K562 (cell line): ENCODE results near the gene PRXL2A. TPM values are rescaled to one million over a fixed set of nuclear protein-coding genes. Genes with fewer than 3 reads are reported as not detected.

Experiments
- ATAC-seq: fragments of 200-7000 bp; cut with Tn5 transposase; 3 replicates; pipeline ENCODE4 v1.9.1; 2020; ENCODE audit warnings: moderate library complexity
- BruUV-seq: library from RNA; stranded (reverse); fragments of 400-500 nt; replicated peaks from 2 replicates; lab custom pipeline; 2021; lab: Mats Ljungman, UMichigan
- CTCF ChIA-PET: fragments of 300-600 bp; formaldehyde crosslinking; extraction: SDS; loops from one replicate; lab custom pipeline; 2021; ENCODE audit warnings: low intra/inter-chr PET ratio; lab: Yijun Ruan, JAX
- POLR2A ChIA-PET: fragments of 300-600, 350-650 bp; sonication (Branson Sonifier 250); formaldehyde crosslinking; extraction: SDS; loops from one replicate; lab custom pipeline; 2021; ENCODE audit warnings: antibody characterized with exemption, inconsistent platforms; lab: Yijun Ruan, JAX
- DNase-seq, 4 experiments: peaks; one replicate each; pipeline versions ENCODE4 v3.0.0 to v3.0.0-alpha.2; 2011 to 2018; ENCODE audit warnings: low spot score in 3 of 4, mixed read lengths in 3 of 4; ENCODE audit errors: extremely low read depth in 1 of 4
- FAIRE-seq: peaks from 2 replicates; lab custom pipeline; 2011; peaks lifted over from hg19 to GRCh38; lab: Jason Lieb, UNC
- H2AFZ ChIP-seq: 2 replicates; pipeline ENCODE4 v1.6.0; 2011; ENCODE audit warnings: low read depth, low read length, control low read depth, inconsistent platforms
- H3K27ac ChIP-seq: fragments of 200-600 bp; 3 replicates; pipeline ENCODE4 v1.8.0; 2011; ENCODE audit warnings: low read depth, mild to moderate bottlenecking, control low read depth, inconsistent platforms, low read length, moderate library complexity, mixed read lengths; ENCODE audit errors: extremely low read depth
- H3K27me3 ChIP-seq, 2 experiments: fragments of 300-600 bp in 1 of 2; 2 replicates in 1 of 2; 3 replicates in 1 of 2; pipeline versions ENCODE4 v1.6.0 to v1.8.0; 2011; ENCODE audit warnings: inconsistent platforms in 2 of 2, low read length in 2 of 2, mild to moderate bottlenecking in 1 of 2, mixed read lengths in 1 of 2, moderate library complexity in 1 of 2; ENCODE audit not compliant: control insufficient read depth in 2 of 2, insufficient read depth in 2 of 2
- H3K36me3 ChIP-seq: fragments of 300-600 bp; 3 replicates; pipeline ENCODE4 v1.8.0; 2011; ENCODE audit warnings: mild to moderate bottlenecking, low read length, inconsistent platforms; ENCODE audit not compliant: control insufficient read depth, insufficient read depth
- H3K4me1 ChIP-seq, 2 experiments: fragments of 200-600 bp in 1 of 2; replicated peaks in 1 of 2; 2 replicates in 1 of 2; 3 replicates in 1 of 2; pipeline versions ENCODE4 v1.5.1 to v1.8.0; 2011; ENCODE audit warnings: inconsistent platforms in 2 of 2, low read length in 2 of 2, mild to moderate bottlenecking in 1 of 2, mixed read lengths in 1 of 2, moderate library complexity in 1 of 2; ENCODE audit not compliant: control insufficient read depth in 2 of 2, insufficient read depth in 2 of 2
- H3K4me2 ChIP-seq: 2 replicates; pipeline ENCODE4 v1.6.1; 2011; ENCODE audit warnings: low read length, control low read depth, inconsistent platforms, mixed read lengths; ENCODE audit not compliant: insufficient read depth
- H3K4me3 ChIP-seq: fragments of 200-600 bp; sonication (generic), shearing (Covaris generic); 2 replicates; pipeline ENCODE4 v1.5.1; 2016; ENCODE audit warnings: control low read depth, inconsistent platforms
- H3K79me2 ChIP-seq: fragments of 200-600 bp; 3 replicates; pipeline ENCODE4 v1.8.0; 2011; ENCODE audit warnings: low read length, inconsistent platforms; ENCODE audit not compliant: control insufficient read depth, insufficient read depth
- H3K9ac ChIP-seq, 2 experiments: 2 replicates each; pipeline versions ENCODE4 v1.6.0 to v1.6.1; 2011; ENCODE audit warnings: low read depth in 2 of 2, low read length in 2 of 2, control low read depth in 1 of 2, inconsistent platforms in 1 of 2, mild to moderate bottlenecking in 1 of 2, mixed read lengths in 1 of 2; ENCODE audit not compliant: insufficient read depth in 1 of 2
- H3K9me1 ChIP-seq: one replicate; pipeline ENCODE4 v1.6.0; 2011; ENCODE audit warnings: inconsistent platforms, mild to moderate bottlenecking, low read length, moderate library complexity; ENCODE audit not compliant: control insufficient read depth, insufficient read depth
- H3K9me3 ChIP-seq: replicated peaks from 2 replicates; pipeline ENCODE4 v1.5.1; 2011; ENCODE audit warnings: low read depth, low read length, inconsistent platforms; ENCODE audit not compliant: control insufficient read depth, insufficient read depth
- H4K20me1 ChIP-seq: replicated peaks from 2 replicates; pipeline ENCODE4 v1.6.1; 2011; ENCODE audit warnings: low read length, inconsistent platforms, mixed read lengths; ENCODE audit not compliant: control insufficient read depth, insufficient read depth
- DPF2 ChIP-seq: fragments of 450-650 bp; IDR thresholded peaks from 2 replicates; pipeline ENCODE4 v1.6.1; 2016
- FOXJ3 ChIP-seq: sonication (generic); formaldehyde crosslinking; IDR thresholded peaks from 2 replicates; pipeline ENCODE4 v1.4.0; 2020; ENCODE audit warnings: mild to moderate bottlenecking, missing genetic modification reagents
- KDM1A ChIP-seq, 2 experiments: fragments of 450-650 bp; IDR thresholded peaks; 2 replicates each; pipeline ENCODE4 v1.6.1; 2016; ENCODE audit warnings: mild to moderate bottlenecking in 2 of 2
- LARP7 ChIP-seq: fragments of 450-650 bp; IDR thresholded peaks from 2 replicates; pipeline ENCODE4 v1.6.1; 2016
- NCOA6 ChIP-seq: fragments of 450-650 bp; IDR thresholded peaks from 2 replicates; pipeline ENCODE4 v1.6.1; 2017; ENCODE audit warnings: mild to moderate bottlenecking
- OTX1 ChIP-seq: fragments of 450-650 bp; formaldehyde crosslinking; IDR thresholded peaks from 2 replicates; pipeline ENCODE4 v1.4.0; 2022; ENCODE audit warnings: mild to moderate bottlenecking
- PTBP1 ChIP-seq: fragments of 200-400 bp; formaldehyde crosslinking; IDR thresholded peaks from 2 replicates; pipeline ENCODE4 v1.6.1; 2017; ENCODE audit warnings: low read depth, low read length
- SNIP1 ChIP-seq: fragments of 450-650 bp; IDR thresholded peaks from 2 replicates; pipeline ENCODE4 v1.7.1; 2017; ENCODE audit warnings: low read depth, mild to moderate bottlenecking
- TBL1XR1 ChIP-seq, 2 experiments: IDR thresholded peaks; 2 replicates each; pipeline ENCODE4 v1.6.1; 2012; ENCODE audit warnings: improper control_type of control experiment in 2 of 2, low read length in 2 of 2, mild to moderate bottlenecking in 1 of 2
- ZNF12 ChIP-seq: sonication (generic); formaldehyde crosslinking; IDR thresholded peaks from 2 replicates; pipeline ENCODE4 v1.4.0; 2020; ENCODE audit warnings: mild to moderate bottlenecking, missing genetic modification reagents
- ZNF57 ChIP-seq: fragments of 450-650 bp; formaldehyde crosslinking; IDR thresholded peaks from 2 replicates; pipeline ENCODE4 v1.4.0; 2020; ENCODE audit warnings: mild to moderate bottlenecking, moderate library complexity
- WGBS: fragments of 100-300 bp; shearing (Covaris generic); methylation state at CpG from one replicate; pipeline ENCODE4 v1.1.6; 2016; ENCODE audit warnings: low coverage, mixed read lengths; ENCODE audit not compliant: insufficient coverage; ENCODE audit errors: missing lambda C conversion rate; 5-methylcytosine and 5-hydroxymethylcytosine counted together
- in situ Hi-C: fragments of 300-500 bp; cut with MboI; formaldehyde crosslinking; loops from 4 replicates; pipeline ENCODE4 v1.15.0; 2018; ENCODE audit warnings: inconsistent platforms, mixed read lengths
- intact Hi-C: fragments of 100-400 bp; cut with micrococcal nuclease; formaldehyde crosslinking; loops from 2 replicates; pipeline ENCODE4 v1.14.2; 2022
- polyA plus RNA-seq, 8 experiments: library from polyadenylated mRNA; depleted of rRNA in 4 of 8; stranded (reverse) in 5 of 8; unstranded in 3 of 8; fragments of >200 nt; fragmentation: Nextera tagmentation in 2 of 8; fragmentation: Illumina TruSeq in 1 of 8; extraction: Ambion mirVana in 2 of 8; extraction: Trizol in 1 of 8; gene quantifications; 2 replicates each; pipeline versions ENCODE4 v1.2.1 to v1.2.3, GENCODE V29; 2011 to 2014; ENCODE audit warnings: inconsistent platforms in 1 of 8, missing spikeins in 1 of 8
- total RNA-seq, 7 experiments: library from RNA; depleted of rRNA in 6 of 7; stranded (reverse); fragments of >200 nt in 6 of 7; fragmentation: Illumina TruSeq in 2 of 7; extraction: Trizol in 2 of 7; gene quantifications; 2 replicates each; pipeline versions ENCODE4 v1.2.1 to v1.2.3, GENCODE V29; 2011 to 2021; ENCODE audit warnings: low replicate concordance in 1 of 7
- TF ChIP-seq, protein P1 (sequence below): fragments of 450-650 bp; IDR thresholded peaks from 2 replicates; pipeline ENCODE4 v1.6.1; 2017; ENCODE audit warnings: antibody characterized with exemption
- TF ChIP-seq, protein P2 (sequence below): fragments of 450-650 bp; conservative IDR thresholded peaks from 2 replicates; pipeline ENCODE4 v1.6.1; 2016; ENCODE audit warnings: missing genetic modification characterization, low read depth, mild to moderate bottlenecking, missing compliant biosample characterization, moderate library complexity
- TF ChIP-seq, protein P3 (sequence below): fragments of 250-450 bp; sonication (Bioruptor Pico); IDR thresholded peaks from 2 replicates; pipeline ENCODE4 v1.4.0; 2020

PRXL2A gene
- total and polyA plus RNA-seq, 9 of the 15 experiments (the other 6 are each of a cell fraction or from before 2014, with no cell fraction given) = 0.14 to 1.2 (median 0.75) TPM

DNA sequence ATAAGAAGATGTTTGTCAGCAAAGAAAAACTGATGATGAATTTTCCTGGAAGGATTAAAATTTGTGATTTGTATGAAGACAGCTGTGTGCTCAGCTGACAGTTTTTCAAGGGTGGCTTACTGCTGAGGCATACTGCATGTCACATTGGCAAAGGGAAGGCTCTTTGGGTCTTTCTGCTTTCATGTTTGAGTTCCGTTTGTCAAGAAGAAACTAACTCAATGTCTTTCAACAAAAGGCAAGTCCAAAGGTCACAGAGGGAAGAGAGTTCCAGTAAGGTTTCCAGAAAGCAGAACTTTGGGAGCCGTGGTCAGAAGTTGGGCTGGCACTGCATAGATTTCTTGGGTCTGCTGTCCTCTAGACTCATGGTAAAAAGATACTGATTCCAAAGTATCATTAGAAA is 34.8 kb upstream of the PRXL2A start:
- DNase-seq (no peak), ATAC-seq (no peak), FAIRE-seq (no peak)
- Histone ChIP-seq H3K9ac (no peak overlapping the region), H4K20me1 (no peaks in the 10 kb centered on the region), H3K27ac (no peak overlapping the region), H3K4me1 (no peaks in the 10 kb centered on the region), H3K4me2 (no peak overlapping the region), H3K9me3 (no peaks in the 10 kb centered on the region), H3K9me1 (no peaks in the 10 kb centered on the region), H2AFZ (no peak overlapping the region), H3K4me3 (no peak overlapping the region), H3K27me3 (peaks cover 4 to 25% of the 10 kb centered on the region in 2 experiments; a peak in 4 of 5 replicates), H3K36me3 (no peaks in the 10 kb centered on the region), H3K79me2 (no peaks in the 10 kb centered on the region)
- no TSS peak for BruUV-seq
- CTCF ChIA-PET = no interaction called here
- POLR2A ChIA-PET = no interaction called here
- intact Hi-C loops (no loop called here), in situ Hi-C loops (no loop called here)
- 0% methylated on average over 2 of the region's 2 CpGs for WGBS
- TF ChIP-seq ZNF57 (CRISPR knock-in tag) = no peak
- no peak for TF ChIP-seq FOXJ3 (CRISPR knock-in tag)
- TF ChIP-seq LARP7 = no peak
- TF ChIP-seq NCOA6 = no peak
- TF ChIP-seq PTBP1 = no peak
- no peak for TF ChIP-seq KDM1A (IDR thresholded peaks at IDR 0.05)
- TF ChIP-seq SNIP1 = no peak
- TF ChIP-seq TBL1XR1 (IDR thresholded peaks at IDR 0.05; ENCODE audit: low read length in 2 of 2) = no peak
- no peak for TF ChIP-seq ZNF12 (CRISPR knock-in tag)
- TF ChIP-seq, protein P1, sequence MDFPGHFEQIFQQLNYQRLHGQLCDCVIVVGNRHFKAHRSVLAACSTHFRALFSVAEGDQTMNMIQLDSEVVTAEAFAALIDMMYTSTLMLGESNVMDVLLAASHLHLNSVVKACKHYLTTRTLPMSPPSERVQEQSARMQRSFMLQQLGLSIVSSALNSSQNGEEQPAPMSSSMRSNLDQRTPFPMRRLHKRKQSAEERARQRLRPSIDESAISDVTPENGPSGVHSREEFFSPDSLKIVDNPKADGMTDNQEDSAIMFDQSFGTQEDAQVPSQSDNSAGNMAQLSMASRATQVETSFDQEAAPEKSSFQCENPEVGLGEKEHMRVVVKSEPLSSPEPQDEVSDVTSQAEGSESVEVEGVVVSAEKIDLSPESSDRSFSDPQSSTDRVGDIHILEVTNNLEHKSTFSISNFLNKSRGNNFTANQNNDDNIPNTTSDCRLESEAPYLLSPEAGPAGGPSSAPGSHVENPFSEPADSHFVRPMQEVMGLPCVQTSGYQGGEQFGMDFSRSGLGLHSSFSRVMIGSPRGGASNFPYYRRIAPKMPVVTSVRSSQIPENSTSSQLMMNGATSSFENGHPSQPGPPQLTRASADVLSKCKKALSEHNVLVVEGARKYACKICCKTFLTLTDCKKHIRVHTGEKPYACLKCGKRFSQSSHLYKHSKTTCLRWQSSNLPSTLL = no peak
- TF ChIP-seq OTX1 (CRISPR knock-in tag) = no peak
- TF ChIP-seq, protein P2, sequence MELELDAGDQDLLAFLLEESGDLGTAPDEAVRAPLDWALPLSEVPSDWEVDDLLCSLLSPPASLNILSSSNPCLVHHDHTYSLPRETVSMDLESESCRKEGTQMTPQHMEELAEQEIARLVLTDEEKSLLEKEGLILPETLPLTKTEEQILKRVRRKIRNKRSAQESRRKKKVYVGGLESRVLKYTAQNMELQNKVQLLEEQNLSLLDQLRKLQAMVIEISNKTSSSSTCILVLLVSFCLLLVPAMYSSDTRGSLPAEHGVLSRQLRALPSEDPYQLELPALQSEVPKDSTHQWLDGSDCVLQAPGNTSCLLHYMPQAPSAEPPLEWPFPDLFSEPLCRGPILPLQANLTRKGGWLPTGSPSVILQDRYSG (tag) = no peak
- TF ChIP-seq, protein P3, sequence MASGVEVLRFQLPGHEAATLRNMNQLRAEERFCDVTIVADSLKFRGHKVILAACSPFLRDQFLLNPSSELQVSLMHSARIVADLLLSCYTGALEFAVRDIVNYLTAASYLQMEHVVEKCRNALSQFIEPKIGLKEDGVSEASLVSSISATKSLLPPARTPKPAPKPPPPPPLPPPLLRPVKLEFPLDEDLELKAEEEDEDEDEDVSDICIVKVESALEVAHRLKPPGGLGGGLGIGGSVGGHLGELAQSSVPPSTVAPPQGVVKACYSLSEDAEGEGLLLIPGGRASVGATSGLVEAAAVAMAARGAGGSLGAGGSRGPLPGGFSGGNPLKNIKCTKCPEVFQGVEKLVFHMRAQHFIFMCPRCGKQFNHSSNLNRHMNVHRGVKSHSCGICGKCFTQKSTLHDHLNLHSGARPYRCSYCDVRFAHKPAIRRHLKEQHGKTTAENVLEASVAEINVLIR = no peak
- no peak for TF ChIP-seq DPF2
